Neuron (in vitro differentiated cells): Measurements from ENCODE around the gene MAML3.

Experiments used
- H2AFZ ChIP-seq: one replicate; pipeline ENCODE4 v1.6.1; 2013; ENCODE audit warnings: low read depth, mild to moderate bottlenecking, inconsistent platforms, low read length, moderate library complexity
- H3K27me3 ChIP-seq: one replicate; pipeline ENCODE4 v1.6.1; 2013; ENCODE audit warnings: low read length; ENCODE audit not compliant: insufficient read depth
- H3K36me3 ChIP-seq: one replicate; pipeline ENCODE4 v1.6.1; 2013; ENCODE audit warnings: low read length; ENCODE audit not compliant: insufficient read depth
- H3K4me1 ChIP-seq: one replicate; pipeline ENCODE4 v1.6.1; 2013; ENCODE audit warnings: low read length; ENCODE audit not compliant: insufficient read depth
- H3K4me3 ChIP-seq: 2 replicates; pipeline ENCODE4 v1.5.1; 2013; ENCODE audit warnings: mild to moderate bottlenecking, low read length, moderate library complexity
- H3K9me3 ChIP-seq: one replicate; pipeline ENCODE4 v1.6.1; 2013; ENCODE audit warnings: low read length

MAML3 gene

GRCh38 chr4:139839403-139840031 is 314.5 kb downstream of the MAML3 start:
- peaks cover 20% of the 10 kb centered on the region for H3K4me1 ChIP-seq
- no peaks in the 10 kb centered on the region for H3K9me3 ChIP-seq
- H3K36me3 ChIP-seq = no peaks in the 10 kb centered on the region
- no peaks in the 10 kb centered on the region for H3K27me3 ChIP-seq
- no peak overlapping the region for H3K4me3 ChIP-seq
- no peak overlapping the region for H2AFZ ChIP-seq

- Histone ChIP-seq H3K4me3 (no peak overlapping the region), H3K27me3 (no peaks in the 10 kb centered on the region), H3K36me3 (no peaks in the 10 kb centered on the region), H3K9me3 (no peaks in the 10 kb centered on the region), H2AFZ (no peak overlapping the region), H3K4me1 (peaks cover 20% of the 10 kb centered on the region)
These were observed 315.2 kb downstream of the MAML3 start for GRCh38 chr4:139838811-139839210.

- Histone ChIP-seq H3K9me3 (no peaks in the 10 kb centered on the region), H3K27me3 (no peaks in the 10 kb centered on the region), H3K4me3 (no peak overlapping the region), H3K36me3 (no peaks in the 10 kb centered on the region), H3K4me1 (peaks cover 16% of the 10 kb centered on the region), H2AFZ (no peak overlapping the region)
These were observed 319.0 kb downstream of the MAML3 start for GRCh38 chr4:139834981-139835391.

- Histone ChIP-seq H3K27me3 (no peaks in the 10 kb centered on the region), H2AFZ (no peak overlapping the region), H3K4me3 (no peak overlapping the region), H3K9me3 (no peaks in the 10 kb centered on the region), H3K36me3 (no peaks in the 10 kb centered on the region), H3K4me1 (peaks cover 16% of the 10 kb centered on the region)
These were observed 319.7 kb downstream of the MAML3 start for GRCh38 chr4:139834226-139834662.

GRCh38 chr4:139833151-139833910 is 320.7 kb downstream of the MAML3 start:
- Histone ChIP-seq H3K36me3 (no peaks in the 10 kb centered on the region), H3K27me3 (no peaks in the 10 kb centered on the region), H3K4me3 (no peak overlapping the region), H3K4me1 (peaks cover 16% of the 10 kb centered on the region), H2AFZ (no peak overlapping the region), H3K9me3 (no peaks in the 10 kb centered on the region)

- H3K36me3 ChIP-seq = no peaks in the 10 kb centered on the region
- H2AFZ ChIP-seq = no peak overlapping the region
- no peaks in the 10 kb centered on the region for H3K9me3 ChIP-seq
- no peaks in the 10 kb centered on the region for H3K27me3 ChIP-seq
- no peak overlapping the region for H3K4me3 ChIP-seq
- peaks cover 45% of the 10 kb centered on the region for H3K4me1 ChIP-seq
These were observed 324.9 kb downstream of the MAML3 start for GRCh38 chr4:139828966-139829664.

GRCh38 chr4:139826426-139826825 is 327.6 kb downstream of the MAML3 start:
- Histone ChIP-seq H2AFZ (no peak overlapping the region), H3K27me3 (no peaks in the 10 kb centered on the region), H3K4me1 (peaks cover 44% of the 10 kb centered on the region)

DNA sequence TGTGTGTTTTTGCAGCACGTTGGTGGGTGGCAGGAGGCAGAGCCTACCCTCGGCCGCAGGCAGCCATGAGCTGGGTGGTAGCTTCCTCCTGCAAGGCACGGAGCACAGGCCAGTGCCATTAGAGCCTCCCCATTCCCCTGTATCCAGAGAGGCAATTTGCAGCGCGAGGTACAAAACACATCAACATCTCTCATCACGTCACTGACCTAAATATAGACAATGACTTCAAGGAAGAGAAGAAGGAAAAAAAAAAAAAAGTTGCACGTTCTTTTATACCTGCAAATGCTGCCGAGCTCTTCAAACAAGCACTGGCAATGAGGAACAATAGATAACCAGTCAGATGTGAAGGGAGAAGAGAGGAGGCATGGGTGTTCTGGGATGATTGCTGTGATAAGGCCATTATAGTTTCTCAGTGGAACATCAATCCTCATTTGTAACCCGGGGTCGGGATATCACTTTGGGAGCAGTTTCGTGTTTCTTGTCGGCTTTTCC is 328.4 kb downstream of the MAML3 start:
- H2AFZ ChIP-seq = no peak overlapping the region
- H3K4me3 ChIP-seq = no peak overlapping the region

More at GRCh38 chr4:139826426-139826825, 327.6 kb downstream of the MAML3 start:
- no peak overlapping the region for H3K4me3 ChIP-seq
- no peaks in the 10 kb centered on the region for H3K36me3 ChIP-seq
- H3K9me3 ChIP-seq = peaks cover 1% of the 10 kb centered on the region

GRCh38 chr4:139824882-139825522 is 329.0 kb downstream of the MAML3 start:
- H3K4me3 ChIP-seq = no peak overlapping the region
- peaks cover 44% of the 10 kb centered on the region for H3K4me1 ChIP-seq

More for the DNA sequence above, 328.4 kb downstream of the MAML3 start:
- H3K9me3 ChIP-seq = peaks cover 5% of the 10 kb centered on the region
- H3K27me3 ChIP-seq = no peaks in the 10 kb centered on the region
- H3K4me1 ChIP-seq = peaks cover 44% of the 10 kb centered on the region
- H3K36me3 ChIP-seq = no peaks in the 10 kb centered on the region

DNA sequence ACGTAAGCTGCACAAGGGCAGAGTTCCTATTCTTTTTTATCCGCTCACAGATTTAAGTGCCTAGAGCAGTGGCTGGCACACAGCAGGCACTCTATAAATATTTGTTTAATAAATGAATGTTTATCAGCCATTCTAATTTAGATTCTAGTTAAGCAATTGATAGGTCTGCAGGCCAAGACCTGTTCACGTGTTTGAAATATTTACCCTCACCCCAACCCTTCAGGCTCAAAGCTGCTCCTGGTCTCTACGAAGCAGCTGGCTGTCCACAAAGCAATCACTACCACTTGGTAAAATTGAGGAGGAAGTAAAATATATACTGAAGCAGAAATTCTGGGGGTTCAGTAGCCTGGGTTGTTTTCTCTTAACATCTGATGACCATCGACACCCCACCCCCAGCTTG is 330.2 kb downstream of the MAML3 start:
- H2AFZ ChIP-seq = no peak overlapping the region
- no peaks in the 10 kb centered on the region for H3K27me3 ChIP-seq
- H3K4me1 ChIP-seq = peaks cover 44% of the 10 kb centered on the region
- H3K9me3 ChIP-seq = peaks cover 5% of the 10 kb centered on the region
- H3K4me3 ChIP-seq = no peak overlapping the region
- no peaks in the 10 kb centered on the region for H3K36me3 ChIP-seq

More at GRCh38 chr4:139824882-139825522, 329.0 kb downstream of the MAML3 start:
- Histone ChIP-seq H2AFZ (no peak overlapping the region), H3K9me3 (peaks cover 5% of the 10 kb centered on the region), H3K27me3 (no peaks in the 10 kb centered on the region), H3K36me3 (no peaks in the 10 kb centered on the region)

DNA sequence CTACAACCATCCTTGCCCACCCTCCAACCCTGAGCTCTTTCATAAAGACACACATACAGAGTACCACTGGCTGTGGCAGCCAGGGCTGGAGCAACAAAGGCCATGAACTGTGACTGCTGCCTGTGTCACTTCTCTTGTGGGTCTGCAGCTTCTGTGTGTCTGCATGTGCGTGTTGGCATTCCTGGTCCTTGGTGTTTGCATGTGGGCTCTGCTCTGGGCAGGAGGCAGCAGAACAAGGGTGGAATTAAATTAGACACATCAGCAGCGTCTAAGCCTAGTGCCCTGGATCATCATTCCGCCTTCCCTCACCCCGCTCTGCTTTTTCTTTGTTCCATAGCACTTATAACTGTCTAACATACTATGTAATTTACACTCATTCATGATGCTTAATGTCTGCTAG is 330.6 kb downstream of the MAML3 start:
- Histone ChIP-seq H3K27me3 (no peaks in the 10 kb centered on the region), H3K4me1 (peaks cover 44% of the 10 kb centered on the region), H3K4me3 (no peak overlapping the region), H3K36me3 (no peaks in the 10 kb centered on the region), H3K9me3 (peaks cover 5% of the 10 kb centered on the region), H2AFZ (no peak overlapping the region)

DNA sequence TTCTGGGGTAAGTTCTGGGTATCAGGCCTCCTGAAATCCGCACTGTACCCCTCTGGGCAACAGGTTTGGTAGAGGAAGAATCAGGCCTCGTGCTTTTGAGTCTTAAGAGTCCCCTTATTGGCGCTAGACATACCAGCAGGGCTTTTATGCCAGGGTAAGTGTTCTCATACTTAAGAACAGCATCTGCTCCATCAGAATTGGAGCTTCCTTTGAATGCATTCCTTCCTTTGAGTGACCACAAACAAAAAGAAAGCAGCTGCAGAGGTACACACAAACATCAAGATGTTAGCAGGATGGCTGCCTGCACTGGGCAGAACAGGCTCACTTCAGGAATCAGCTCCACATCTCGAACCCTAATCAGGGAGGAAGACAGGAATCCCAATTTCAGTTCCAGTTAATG is 331.6 kb downstream of the MAML3 start:
- H2AFZ ChIP-seq = no peak overlapping the region
- H3K4me1 ChIP-seq = peaks cover 49% of the 10 kb centered on the region
- H3K27me3 ChIP-seq = no peaks in the 10 kb centered on the region
- no peaks in the 10 kb centered on the region for H3K36me3 ChIP-seq
- H3K9me3 ChIP-seq = peaks cover 5% of the 10 kb centered on the region
- no peak overlapping the region for H3K4me3 ChIP-seq
